ENCODE data around the gene SLCO2B1.

The SLCO2B1 gene

DNA sequence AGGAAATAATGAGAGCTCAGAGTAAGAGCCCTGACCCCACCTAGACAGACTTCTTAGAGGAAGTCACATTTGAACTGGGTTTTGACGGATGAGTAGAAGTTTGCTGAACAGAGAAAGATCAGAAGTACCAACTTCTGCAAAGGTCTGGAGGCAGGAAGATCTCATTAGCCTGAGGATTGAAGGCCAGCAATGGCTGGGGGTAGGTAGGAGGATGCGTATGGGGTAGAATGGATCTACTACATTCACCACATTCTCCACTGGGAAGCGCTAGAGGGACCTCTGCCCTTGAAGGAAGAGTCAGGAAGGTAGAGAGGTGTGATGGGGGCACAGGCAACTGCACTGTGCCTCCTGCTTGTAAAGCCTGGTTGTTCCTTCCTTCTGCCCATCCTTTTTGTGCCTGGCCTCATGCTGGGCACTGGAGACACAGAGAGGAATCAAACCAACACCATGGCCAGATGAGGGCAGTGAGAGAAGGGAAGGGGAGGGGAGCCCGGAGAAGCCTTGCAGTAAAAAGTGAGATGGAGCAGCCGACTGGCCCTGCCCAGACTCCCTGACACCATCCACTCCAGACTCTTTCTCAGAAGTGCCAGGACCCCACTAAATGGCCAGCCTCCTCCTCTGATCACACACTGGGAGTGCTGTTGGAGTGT, 94.6 kb downstream of the SLCO2B1 start:
- no peak for FAIRE-seq
- no peak for DNase-seq (ENCODE audit: low spot score)

- DNase-seq (ENCODE audit: low spot score), result no peak
- no peak for FAIRE-seq
Observed at GRCh38 chr11:75246006-75246670, 95.2 kb downstream of the SLCO2B1 start.

GRCh38 chr11:75246671-75247350, 95.9 kb downstream of the SLCO2B1 start:
- no peak for DNase-seq (ENCODE audit: low spot score)

GRCh38 chr11:75248924-75249256, 98.0 kb downstream of the SLCO2B1 start:
- FAIRE-seq, result no peak

More at GRCh38 chr11:75246671-75247350, 95.9 kb downstream of the SLCO2B1 start:
- FAIRE-seq, result no peak

GRCh38 chr11:75249704-75250103, 98.8 kb downstream of the SLCO2B1 start:
- no peak for DNase-seq (ENCODE audit: low spot score)
- FAIRE-seq, result no peak

More at GRCh38 chr11:75248924-75249256, 98.0 kb downstream of the SLCO2B1 start:
- DNase-seq (ENCODE audit: low spot score), result no peak

DNA sequence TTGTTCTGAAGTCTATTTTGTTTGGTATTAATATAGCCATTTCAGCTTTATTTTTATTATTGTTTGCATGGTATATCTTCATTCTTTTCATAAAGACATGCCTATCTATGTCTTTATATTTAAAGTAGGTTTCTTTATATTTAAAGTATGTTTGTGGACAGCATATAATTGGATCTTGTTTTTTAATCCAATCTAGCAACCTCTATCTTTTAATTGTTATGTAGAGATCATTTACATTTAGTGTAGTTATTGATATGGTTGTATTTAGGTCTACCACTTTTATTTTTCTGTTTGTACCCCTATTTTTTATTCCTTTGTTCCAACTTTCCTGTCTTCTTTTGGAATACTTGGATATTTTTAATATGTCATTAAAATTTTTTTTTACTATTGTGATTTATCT, 103.4 kb downstream of the SLCO2B1 start:
- FAIRE-seq (no peak), DNase-seq (ENCODE audit: low spot score) (no peak)

All from urothelium cell line (cell line).